CD4-positive, alpha-beta T cell treated with Interleukin-6 for 4 hours (primary cell): ENCODE data around the gene RALGAPA2.

Source experiments
- DNase-seq: peaks from one replicate; pipeline ENCODE4 v3.0.0-alpha.2; 2020; ENCODE audit warnings: mixed read lengths

Gene RALGAPA2

GRCh38 chr20:20492521-20493332 lies 219.7 kb downstream of the RALGAPA2 start:
- DNase-seq: no peak

- no peak for DNase-seq
These were observed 220.6 kb downstream of the RALGAPA2 start for GRCh38 chr20:20491784-20492264.

- no peak for DNase-seq
These were observed 221.2 kb downstream of the RALGAPA2 start for GRCh38 chr20:20491110-20491783.

- no peak for DNase-seq
These were observed 221.8 kb downstream of the RALGAPA2 start for GRCh38 chr20:20490673-20491072.

- no peak for DNase-seq
These were observed 222.6 kb downstream of the RALGAPA2 start for GRCh38 chr20:20489648-20490341.

- no peak for DNase-seq
These were observed 223.4 kb downstream of the RALGAPA2 start for GRCh38 chr20:20489054-20489453.

- no peak for DNase-seq
These were observed 224.1 kb downstream of the RALGAPA2 start for GRCh38 chr20:20488388-20488787.

- DNase-seq: no peak
These were observed 224.6 kb downstream of the RALGAPA2 start for GRCh38 chr20:20487811-20488210.

- no peak for DNase-seq
These were observed 229.1 kb downstream of the RALGAPA2 start for GRCh38 chr20:20483328-20483727.

- DNase-seq: no peak
These were observed 230.0 kb downstream of the RALGAPA2 start for GRCh38 chr20:20482453-20482852.

GRCh38 chr20:20480689-20481088 lies 231.8 kb downstream of the RALGAPA2 start:
- DNase-seq: no peak

- DNase-seq: no peak
These were observed 232.3 kb downstream of the RALGAPA2 start for GRCh38 chr20:20480126-20480525.

- DNase-seq: no peak
These were observed 234.9 kb downstream of the RALGAPA2 start for GRCh38 chr20:20477444-20478041.

- DNase-seq: no peak
These were observed 235.9 kb downstream of the RALGAPA2 start for GRCh38 chr20:20476504-20476903.

- DNase-seq: no peak
These were observed 238.8 kb downstream of the RALGAPA2 start for GRCh38 chr20:20473657-20474056.

GRCh38 chr20:20472684-20473274 lies 239.7 kb downstream of the RALGAPA2 start:
- DNase-seq: no peak

- DNase-seq: no peak
These were observed 246.0 kb downstream of the RALGAPA2 start for GRCh38 chr20:20466341-20466879.

GRCh38 chr20:20465252-20465651 lies 247.2 kb downstream of the RALGAPA2 start:
- DNase-seq: no peak

- no peak for DNase-seq
These were observed 248.5 kb downstream of the RALGAPA2 start for GRCh38 chr20:20463933-20464374.

- no peak for DNase-seq
These were observed 250.3 kb downstream of the RALGAPA2 start for GRCh38 chr20:20462185-20462584.

- no peak for DNase-seq
These were observed 250.9 kb downstream of the RALGAPA2 start for GRCh38 chr20:20461551-20461950.

- no peak for DNase-seq
These were observed 252.7 kb downstream of the RALGAPA2 start for GRCh38 chr20:20459726-20460125.
